Measurements from ENCODE around the gene AATF. TPM values are rescaled to one million over a fixed set of nuclear protein-coding genes. Genes with fewer than 3 reads are reported as not detected.

AATF gene
- total RNA-seq, 1 donor from 2014 or later: 32.5 TPM

DNA sequence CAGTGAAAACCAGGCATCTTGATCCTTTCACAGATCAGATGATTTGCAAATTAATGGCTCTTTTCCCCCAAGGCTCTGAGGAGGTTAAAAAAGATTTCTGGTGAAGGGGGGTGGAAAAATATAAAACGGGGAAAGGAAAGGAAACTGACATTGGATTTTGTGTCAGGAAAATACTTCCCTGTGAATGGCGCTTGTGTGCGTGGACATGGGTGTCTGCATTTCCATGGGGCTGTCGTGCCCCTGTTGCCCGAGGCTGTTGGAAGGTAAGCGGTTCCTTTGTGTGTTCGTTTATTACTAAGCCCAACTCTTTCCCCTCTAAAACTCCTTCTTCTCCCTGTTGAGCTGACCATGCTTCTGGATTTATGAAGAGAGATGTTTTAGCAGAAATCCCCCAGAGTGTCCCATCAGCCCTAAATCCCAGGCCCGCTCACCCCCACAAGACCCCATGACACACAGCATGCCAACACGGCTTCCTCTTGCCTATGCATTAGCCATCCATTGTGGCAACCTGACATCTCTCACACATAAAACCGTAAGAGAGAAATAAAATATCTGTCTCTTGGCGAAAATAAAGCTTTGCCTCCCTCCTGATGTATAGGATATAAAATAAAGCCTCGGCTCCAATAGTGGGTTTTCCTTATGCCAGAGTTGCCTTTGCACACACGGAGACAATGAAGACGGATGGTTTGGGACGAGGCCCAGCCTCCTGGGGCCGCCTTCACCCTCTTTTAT is 18.7 kb upstream of the AATF start:
- no peak for DNase-seq (ENCODE audit: low read depth, low spot score)

DNA sequence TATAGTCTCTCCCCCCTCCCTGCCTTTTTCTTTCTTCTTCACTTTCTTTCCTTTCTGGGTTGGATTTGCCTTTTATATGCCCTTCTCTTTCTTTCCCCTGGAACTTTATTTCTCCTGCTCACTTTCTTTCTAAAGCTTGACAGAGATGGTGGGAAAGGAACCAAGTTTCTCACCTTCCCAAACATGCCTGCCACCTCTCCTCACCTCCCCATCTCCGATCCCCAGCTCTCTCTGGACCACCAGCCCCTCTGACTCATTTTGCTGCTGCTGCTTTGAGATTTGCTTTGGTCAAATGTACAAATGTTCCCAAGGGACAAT is 18.2 kb upstream of the AATF start:
- DNase-seq (ENCODE audit: low read depth, low spot score): no peak

DNA sequence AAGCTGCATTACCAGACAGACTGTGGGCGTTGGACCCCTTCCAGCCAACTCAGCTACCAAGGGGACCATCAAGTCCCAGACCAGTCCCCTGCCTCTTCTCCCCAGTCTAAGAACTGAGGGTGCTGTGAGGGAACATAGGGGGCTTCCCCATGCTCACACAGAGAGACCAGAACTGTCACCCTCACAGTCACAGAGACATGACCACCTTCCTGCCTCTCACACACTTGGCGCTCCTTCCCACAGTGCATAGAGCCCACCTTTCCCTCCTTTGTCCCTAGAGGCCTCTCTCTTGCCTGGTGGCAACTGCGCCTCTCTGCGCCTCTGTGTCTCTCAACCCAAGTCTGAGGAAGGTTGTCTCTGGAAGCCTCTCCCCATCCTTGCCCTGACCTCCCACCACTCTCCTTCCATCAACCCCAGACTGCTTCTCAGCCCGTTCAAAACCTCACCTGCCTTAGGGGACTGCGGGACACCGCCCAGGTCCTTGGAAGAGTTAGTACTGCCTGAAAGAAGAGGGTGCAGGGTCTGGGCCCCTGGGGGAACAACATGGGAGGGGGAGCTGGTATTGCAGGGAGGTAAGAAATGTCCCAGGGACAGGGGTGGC is 17.6 kb upstream of the AATF start:
- DNase-seq (ENCODE audit: low read depth, low spot score): no peak

DNA sequence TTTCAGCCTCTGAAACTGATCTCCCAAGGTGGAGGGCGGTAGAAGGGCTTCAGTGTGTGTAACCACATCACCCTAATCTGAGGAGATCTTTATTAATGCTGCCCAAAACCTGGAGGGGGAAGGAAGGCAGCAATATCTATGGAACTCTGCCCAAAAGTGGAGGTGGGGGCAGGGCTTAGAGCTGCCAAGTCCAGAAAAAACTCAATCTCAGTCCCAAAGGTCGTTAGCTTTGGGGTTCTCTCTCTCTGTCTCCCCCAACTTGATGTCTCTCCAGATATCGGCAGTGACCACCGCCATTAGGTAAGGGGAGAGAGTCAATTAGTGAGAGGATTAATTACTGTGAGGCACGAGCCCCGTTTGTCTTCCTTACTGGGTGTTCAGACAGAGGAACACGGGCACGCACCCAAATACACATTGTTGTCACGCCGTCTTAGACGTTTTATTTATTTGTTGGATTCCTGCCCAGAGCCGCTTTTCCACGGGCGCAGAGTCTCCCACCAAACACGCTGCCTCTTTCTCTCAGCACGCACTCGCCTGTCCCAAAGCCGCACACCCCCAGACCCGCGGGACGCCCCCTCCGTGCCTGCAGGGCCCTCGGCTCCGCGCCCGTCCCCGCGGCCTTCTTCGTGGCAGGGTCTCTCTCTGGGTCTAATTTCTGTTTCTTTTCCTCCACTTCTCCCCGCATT is 16.9 kb upstream of the AATF start:
- DNase-seq (ENCODE audit: low read depth, low spot score): no peak

DNA sequence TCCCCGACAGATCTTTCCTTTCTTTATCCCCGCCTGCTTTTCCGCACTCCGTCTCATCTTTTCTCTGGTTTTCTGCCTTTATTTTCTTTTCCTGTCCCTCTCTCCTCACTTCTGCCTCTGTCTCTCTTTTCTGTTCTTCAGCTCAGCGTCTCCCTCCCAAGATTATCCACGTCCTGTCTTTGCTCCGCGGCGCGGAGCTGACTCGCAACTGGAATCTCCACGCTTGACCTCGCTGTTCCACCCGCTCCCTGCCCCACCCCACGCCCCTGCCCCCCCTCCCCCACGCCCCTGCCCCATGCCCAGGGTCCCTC is 16.4 kb upstream of the AATF start:
- DNase-seq (ENCODE audit: low read depth, low spot score): no peak

DNA sequence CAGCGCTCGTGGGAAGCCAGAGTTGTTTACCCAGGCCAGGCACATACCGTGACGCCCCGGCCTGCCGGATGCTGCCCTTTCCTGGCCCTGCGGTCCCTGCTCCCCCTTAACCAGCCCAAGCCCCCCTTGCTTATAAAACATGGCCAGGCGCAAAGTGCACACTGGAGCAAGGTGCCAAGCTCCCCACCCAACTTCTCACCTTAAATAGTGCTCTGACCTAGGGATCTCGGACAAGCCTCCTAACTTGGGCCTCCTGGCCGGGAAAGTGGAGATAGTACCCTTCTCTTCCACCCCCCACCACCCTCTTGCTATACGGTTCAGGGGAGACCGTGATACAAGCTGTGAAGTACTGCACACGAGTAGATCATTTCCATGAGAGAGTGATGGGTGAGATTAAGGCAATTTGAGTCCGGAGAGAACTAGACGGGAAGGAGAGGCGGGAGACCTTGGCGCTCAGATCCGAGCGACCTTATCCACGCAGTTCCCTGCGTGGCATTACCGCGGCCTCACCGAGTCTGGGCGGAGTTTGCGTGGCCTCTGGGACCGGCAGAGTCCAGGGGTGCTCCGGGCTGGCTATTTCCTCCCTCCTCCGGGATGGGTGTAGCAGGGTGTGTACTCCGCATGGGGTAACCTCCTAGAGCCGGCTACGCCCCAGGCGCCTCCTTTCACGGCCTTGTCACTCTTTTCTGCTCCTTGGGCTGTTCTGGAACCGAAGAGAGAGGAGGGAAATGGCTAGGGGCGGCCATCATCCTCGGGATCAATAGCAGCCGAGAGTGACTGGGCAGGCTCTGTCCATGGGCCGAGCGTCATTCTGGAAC is 15.9 kb upstream of the AATF start:
- DNase-seq (ENCODE audit: low read depth, low spot score): no peak

DNA sequence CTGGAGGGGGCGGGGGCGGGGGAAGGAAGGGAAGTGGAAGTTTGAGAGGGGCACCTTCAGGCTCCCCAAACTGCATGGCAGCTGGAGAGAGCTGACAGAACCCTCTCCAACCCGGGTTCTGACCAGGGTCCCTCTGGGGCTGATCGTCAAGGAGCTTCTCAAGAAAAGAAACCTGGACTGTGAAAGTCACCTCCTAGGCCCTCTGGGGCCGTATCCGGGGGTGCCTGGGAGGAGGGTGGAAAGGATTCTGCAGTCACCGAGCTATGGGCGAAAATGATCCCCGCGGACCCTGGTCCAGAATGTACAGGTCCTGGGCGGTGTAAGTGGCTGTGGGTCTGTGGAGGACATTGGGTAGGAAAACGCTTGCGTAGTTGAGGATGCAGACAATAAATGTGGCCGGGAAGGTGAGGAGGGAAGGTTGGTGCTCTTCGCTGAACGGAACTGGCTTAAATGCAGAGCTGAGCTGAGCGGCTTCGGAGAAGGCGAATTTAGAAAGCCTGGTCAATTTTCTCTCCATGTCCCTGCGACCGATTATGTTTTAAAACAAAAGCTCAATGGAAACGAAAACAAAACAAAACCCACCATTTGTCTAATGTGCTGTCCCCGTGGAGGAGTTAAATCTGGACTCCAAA is 15.1 kb upstream of the AATF start:
- DNase-seq (ENCODE audit: low read depth, low spot score): no peak

DNA sequence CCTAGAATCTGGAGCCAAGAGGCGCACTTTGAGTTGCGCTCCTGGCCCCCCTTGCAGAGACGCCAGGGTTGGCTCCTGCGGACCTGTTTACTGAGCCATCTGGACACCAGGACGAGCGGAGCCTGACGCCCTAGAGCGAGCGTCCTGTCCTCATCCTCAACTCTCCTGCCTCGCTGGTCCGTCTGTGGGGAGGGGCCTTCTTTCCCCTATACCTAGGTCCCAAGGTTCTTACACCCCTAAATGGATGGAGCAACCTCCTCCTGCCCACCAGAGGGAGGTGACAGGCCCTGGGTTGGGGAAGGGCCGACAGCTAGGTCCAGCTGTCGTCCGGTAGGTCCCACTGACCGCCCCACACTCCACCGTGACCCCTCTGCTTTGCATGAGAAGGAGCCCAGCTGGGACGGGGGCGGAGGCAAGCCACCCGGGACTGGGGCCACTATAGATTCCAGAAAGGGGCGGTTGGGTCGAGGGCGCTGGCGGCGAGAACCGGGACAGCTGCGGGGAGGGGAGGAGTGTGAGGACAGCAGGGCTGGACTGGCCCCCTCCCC is 14.5 kb upstream of the AATF start:
- DNase-seq (ENCODE audit: low read depth, low spot score): no peak

DNA sequence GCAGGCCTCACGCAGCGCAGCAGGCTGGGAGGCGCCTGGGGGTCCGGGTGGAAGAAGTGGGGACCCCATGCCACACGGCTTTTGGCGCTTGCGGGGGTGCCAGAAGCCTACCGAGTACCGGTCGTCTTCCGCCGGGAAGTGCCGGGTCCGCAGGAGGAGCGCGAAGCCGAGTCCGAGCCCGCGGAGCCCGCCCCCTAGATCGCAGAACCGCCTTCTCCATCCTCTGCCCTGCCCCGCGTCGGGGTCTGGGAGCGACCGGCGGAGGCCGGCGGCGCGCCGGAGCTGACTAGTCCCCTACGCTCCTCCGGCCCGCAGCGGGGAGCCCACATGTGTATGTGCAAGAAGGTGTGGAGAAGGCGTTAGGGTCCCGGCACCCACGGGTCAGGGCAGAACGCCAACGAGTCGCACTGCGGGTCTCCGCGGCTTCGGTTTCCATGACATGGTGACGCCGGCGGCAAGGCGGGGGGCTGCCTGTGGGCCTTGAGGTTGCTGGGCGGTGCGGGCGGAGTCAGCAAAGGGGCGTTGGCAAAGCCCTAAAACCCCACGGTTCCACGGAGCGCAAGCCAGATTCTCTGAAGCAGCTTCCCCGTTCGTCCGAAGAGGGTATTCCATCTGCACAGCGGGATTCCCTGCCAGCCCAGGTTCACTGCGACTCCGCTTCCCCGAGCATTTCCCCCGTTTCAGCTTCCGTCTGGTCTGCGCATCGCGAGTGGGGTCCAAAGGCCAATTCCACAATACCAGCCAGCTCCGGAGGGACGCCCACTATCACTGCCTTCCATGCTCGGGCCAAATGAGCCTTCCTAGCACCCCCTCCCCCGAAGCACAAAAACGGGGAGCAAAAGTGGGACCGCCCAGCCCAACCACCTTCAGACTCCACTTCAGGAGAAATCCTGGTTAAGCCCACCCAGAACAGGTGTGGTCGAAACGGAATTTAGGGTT is 13.8 kb upstream of the AATF start:
- DNase-seq (ENCODE audit: low read depth, low spot score): no peak

DNA sequence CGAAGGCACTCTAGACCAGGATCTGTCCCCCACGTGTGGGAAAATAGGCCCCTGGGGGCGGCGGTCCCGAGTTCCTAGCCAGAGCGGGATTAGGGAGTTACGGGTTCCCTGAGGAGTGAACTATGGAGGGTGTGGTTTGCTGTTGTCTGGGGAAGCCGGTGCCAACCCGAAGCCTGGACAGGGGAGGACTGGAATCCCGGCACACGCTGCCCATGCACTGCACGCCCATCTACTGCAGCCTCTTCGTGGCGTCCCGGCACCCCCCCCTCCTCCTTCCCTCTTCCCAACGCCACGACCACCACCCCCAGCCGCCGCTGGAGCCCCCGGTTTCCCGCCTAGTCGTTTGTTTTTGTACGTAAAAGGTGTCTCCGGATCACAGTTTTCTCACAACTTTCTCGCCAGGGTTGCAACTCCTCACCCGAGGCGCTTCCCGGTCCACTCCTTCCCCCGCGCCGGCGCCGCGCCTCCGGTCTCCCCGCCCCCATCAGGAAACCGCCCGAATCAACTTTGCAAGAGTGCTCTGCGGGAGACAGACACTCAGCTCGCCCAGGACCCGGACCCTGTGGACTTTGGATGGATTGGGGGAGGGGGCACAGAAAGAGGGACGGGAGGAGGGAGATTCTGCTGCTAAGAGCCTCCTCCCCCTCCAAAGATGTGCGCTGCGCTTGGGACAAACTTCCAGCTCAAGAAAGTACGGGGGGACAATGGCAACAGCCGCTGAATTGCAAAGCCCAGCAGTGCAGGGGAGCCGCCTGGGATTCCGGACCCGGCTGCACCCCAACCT is 12.9 kb upstream of the AATF start:
- DNase-seq (ENCODE audit: low read depth, low spot score): no peak

DNA sequence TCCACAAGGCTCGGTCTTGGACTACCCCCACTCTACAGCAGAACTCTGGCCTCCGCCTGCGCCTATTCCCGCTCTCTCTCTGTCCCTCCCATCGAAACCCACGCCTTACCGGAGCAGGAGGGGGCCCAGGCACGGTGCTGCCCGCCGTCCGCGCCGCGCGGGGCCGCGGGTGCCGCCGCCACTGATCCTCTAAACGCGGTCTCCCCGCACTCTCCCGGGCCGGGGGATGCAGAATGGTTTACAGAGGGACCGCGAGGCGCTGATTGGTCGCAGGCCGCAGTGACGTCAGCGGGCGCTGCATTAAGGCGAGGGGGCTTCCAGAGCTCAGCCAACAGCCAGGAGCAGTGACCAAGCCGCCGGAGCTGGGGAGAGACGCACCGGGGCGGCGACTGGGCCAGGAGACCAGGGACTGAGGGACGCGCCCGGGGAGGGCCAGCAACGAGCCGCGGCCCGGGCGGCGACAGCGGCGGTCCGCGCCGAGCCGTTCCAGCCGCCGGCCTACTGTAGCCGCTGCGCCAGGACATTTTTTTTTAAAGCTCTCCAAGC is 12.2 kb upstream of the AATF start:
- no peak for DNase-seq (ENCODE audit: low read depth, low spot score)

DNA sequence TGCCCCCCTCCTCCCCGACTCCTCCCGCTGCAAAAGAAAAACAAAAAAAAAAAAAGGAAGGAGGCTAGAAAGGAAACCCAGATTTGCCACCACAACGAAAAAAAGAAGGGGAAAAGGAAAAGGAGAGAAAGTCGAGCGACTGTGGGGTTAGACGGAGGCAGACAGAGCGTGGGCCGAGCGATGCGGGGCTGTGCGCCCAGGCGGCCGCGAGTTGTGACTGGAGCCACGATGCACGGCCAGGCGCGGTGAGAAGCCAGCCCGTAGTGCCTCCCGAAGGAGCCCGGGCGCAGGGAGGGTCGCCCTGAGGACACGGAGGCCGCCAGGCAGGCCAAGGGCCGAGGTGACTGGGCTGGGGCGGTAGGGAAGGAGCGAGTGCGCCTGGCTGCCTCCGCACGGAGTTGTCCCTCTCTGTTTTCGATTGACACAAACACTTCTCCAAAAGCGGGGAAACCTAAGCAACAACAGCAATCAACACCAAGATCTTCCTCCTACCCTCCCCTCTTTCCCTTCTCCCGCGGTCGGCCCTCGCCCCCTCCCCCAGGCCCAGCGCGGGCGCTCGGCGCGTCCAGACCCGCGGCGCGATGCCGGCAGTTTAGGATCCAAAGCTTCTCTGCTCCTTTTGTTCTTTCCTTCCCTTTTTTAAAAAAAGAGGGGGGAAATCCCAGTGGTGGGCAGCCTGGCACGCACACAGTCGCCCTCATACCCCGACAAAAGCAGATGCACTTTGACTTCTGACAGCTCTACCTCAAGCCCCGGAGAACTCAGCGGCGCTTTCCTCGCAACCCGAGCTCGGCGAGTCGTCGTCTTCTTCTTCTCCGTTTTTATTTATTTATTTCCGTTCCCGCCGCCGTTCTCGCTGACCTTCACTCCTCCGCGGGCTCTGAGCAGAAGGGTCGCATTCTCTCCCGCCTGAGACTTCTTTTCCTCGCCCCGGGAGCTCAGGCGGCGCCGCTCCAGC is 11.5 kb upstream of the AATF start, which contains the start of gene LHX1:
Gene LHX1 (plus strand): TSS at position 475 of the 958 bp plus-strand sequence. CDS start 723 bp downstream, outside the sequence.
- no peak for DNase-seq (ENCODE audit: low read depth, low spot score)

DNA sequence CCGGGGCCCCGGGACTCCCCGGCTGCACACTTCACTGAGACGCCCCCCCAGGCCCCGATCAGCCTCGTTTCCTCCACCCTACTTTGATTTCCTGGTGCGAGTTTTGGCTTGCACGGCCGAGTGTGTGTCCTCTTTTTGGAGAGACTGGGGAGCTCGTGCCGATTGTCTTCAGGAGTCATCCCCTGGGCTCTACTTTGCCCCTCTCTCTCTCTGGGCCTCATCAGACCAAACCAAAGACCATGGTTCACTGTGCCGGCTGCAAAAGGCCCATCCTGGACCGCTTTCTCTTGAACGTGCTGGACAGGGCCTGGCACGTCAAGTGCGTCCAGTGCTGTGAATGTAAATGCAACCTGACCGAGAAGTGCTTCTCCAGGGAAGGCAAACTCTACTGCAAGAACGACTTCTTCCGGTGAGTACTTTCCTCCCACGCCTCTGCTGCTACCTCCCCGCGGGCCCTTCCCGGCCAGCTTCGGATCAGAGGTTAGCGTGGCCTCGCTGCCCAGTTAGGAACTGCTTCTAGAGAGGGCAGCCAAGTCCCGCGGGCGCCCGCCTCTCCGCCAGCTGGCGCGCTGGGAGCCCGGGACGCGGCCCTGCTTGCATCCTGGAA is 10.7 kb upstream of the AATF start:
- DNase-seq (ENCODE audit: low read depth, low spot score): no peak

DNA sequence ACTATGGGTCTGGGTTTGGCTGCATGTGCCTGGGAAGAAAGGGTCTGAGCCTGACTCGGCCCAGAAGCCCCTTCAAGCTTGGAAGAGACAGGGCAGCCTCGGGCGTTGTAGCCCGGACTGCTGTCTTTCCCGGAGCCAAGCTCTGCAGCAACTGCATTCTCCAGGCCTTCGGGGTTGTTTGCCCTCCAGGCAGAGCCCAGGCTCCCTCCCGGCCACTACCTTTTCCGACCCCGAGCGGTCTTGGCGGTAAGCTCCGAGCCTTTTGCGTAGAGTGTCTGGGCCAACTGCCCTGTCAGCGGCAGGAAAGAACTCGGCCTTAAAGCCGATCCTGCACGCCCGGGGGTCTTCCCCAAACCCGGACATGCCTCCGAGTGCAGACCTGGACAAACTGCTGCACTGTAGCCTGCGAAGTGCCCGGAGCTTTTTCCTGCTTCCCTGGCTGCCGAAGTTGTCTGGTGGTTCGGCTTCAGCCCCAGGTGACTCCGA is 10.1 kb upstream of the AATF start:
- no peak for DNase-seq (ENCODE audit: low read depth, low spot score)

DNA sequence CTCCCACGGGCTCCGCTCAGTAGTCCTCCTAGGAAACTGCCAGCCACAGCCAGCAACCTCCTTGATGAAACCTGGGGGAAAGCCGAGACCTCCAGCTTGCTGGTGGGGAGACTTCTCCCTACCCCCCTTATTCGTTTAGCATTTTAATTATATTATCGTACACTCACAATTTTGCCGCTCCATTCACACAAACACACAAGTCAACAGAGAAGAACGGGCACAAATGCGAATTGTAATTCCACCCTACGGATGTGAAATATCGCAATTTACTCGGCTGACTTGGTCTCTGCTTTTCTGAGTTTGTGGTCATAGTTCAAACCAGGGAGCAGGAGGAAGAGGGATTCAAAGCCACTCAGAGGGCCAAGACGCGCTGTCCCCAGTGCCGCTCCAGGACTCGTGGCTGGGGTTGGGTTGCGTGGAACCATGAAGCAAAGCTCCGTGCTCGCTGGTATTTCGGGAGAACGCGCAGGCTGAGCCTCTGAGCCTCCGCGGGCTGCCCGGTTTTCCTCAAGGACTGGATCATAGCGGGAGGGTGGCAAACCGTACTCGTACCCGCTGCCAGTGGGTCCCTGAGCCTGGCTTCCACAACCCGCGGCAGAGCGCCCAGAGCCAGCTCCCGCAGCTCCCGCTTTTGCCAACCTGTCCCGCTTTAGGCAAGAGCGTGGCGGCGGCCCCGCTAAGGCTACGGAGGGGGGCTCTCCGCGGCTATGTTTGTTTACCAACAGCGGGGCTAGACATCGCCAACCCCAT is 9.5 kb upstream of the AATF start:
- no peak for DNase-seq (ENCODE audit: low read depth, low spot score)

DNA sequence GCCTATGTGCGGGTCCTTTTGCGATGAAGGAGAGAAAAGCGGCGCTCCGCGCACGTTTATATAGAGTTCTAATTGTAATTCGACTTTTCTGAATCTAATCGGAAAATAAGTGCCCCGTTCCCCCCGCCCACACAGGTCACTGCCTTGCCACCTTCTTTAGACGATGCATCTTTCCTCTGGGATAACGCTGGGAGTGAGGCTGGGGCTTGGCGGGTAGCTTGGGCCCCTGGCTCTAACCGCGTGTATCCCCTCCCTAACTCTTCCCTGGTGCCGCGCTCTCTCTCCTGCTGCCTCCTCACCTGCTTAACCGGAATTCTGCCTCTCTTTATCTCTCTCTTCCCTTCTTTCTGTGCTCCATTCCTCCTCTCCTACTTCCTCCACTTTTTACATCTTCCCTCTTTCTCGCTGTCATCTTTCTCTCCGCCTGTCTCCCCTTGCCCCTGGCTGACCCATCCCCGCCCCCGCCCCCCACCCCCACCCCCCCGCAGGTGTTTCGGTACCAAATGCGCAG is 8.9 kb upstream of the AATF start:
- DNase-seq (ENCODE audit: low read depth, low spot score): no peak
